K562 (cell line): ENCODE measurements around the gene ZNF774.
"Not testable (repeated sequence)": the region's sequence is repeated elsewhere in the genome, so short reads cannot be mapped to it uniquely, and the experiment has no call there.

Experiments
- EP300 ChIP-seq: IDR thresholded peaks from 2 replicates; pipeline ENCODE4 v1.6.1; 2012; ENCODE audit warnings: low read length, improper control_type of control experiment
- MAFK ChIP-seq: IDR thresholded peaks from 2 replicates; pipeline ENCODE4 v1.6.1; 2011; ENCODE audit warnings: low read length, improper control_type of control experiment
- ZNF354B ChIP-seq: fragments of 250-450 bp; sonication (Bioruptor Pico); IDR thresholded peaks from 2 replicates; pipeline ENCODE4 v1.4.0; 2020
- TF ChIP-seq, protein P1 (sequence below), 3 experiments: IDR thresholded peaks in 2 of 3; conservative IDR thresholded peaks in 1 of 3; 2 replicates each; pipeline ENCODE4 v1.5.1; 2011 to 2012; ENCODE audit warnings: low read length in 3 of 3, mild to moderate bottlenecking in 3 of 3, control low read depth in 2 of 3, improper control_type of control experiment in 1 of 3, inconsistent platforms in 1 of 3, low read depth in 1 of 3, mixed read lengths in 1 of 3, moderate library complexity in 1 of 3; ENCODE audit not compliant: insufficient read depth in 2 of 3
- TF ChIP-seq, protein P2 (sequence below): fragments of 200-400 bp; formaldehyde crosslinking; IDR thresholded peaks from 2 replicates; pipeline ENCODE4 v1.6.1; 2017; ENCODE audit warnings: mild to moderate bottlenecking, low read depth, low read length, moderate library complexity
- TF ChIP-seq, protein P3 (sequence below): sonication (generic); formaldehyde crosslinking; IDR thresholded peaks from 2 replicates; pipeline ENCODE4 v1.8.0; 2023; ENCODE audit warnings: mild to moderate bottlenecking, missing genetic modification reagents

- not testable (repeated sequence) for TF ChIP-seq EP300, MAFK, ZNF354B
- TF ChIP-seq, protein P1, sequence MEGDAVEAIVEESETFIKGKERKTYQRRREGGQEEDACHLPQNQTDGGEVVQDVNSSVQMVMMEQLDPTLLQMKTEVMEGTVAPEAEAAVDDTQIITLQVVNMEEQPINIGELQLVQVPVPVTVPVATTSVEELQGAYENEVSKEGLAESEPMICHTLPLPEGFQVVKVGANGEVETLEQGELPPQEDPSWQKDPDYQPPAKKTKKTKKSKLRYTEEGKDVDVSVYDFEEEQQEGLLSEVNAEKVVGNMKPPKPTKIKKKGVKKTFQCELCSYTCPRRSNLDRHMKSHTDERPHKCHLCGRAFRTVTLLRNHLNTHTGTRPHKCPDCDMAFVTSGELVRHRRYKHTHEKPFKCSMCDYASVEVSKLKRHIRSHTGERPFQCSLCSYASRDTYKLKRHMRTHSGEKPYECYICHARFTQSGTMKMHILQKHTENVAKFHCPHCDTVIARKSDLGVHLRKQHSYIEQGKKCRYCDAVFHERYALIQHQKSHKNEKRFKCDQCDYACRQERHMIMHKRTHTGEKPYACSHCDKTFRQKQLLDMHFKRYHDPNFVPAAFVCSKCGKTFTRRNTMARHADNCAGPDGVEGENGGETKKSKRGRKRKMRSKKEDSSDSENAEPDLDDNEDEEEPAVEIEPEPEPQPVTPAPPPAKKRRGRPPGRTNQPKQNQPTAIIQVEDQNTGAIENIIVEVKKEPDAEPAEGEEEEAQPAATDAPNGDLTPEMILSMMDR (IDR thresholded peaks at IDR 0.05 in 2 of 3, conservative IDR thresholded peaks at IDR 0.05 in 1 of 3; ENCODE audit: insufficient read depth in 2 of 3, low read depth in 1 of 3, low read length in 3 of 3), result not testable (repeated sequence)
- TF ChIP-seq, protein P2, sequence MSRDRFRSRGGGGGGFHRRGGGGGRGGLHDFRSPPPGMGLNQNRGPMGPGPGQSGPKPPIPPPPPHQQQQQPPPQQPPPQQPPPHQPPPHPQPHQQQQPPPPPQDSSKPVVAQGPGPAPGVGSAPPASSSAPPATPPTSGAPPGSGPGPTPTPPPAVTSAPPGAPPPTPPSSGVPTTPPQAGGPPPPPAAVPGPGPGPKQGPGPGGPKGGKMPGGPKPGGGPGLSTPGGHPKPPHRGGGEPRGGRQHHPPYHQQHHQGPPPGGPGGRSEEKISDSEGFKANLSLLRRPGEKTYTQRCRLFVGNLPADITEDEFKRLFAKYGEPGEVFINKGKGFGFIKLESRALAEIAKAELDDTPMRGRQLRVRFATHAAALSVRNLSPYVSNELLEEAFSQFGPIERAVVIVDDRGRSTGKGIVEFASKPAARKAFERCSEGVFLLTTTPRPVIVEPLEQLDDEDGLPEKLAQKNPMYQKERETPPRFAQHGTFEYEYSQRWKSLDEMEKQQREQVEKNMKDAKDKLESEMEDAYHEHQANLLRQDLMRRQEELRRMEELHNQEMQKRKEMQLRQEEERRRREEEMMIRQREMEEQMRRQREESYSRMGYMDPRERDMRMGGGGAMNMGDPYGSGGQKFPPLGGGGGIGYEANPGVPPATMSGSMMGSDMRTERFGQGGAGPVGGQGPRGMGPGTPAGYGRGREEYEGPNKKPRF, result not testable (repeated sequence)
- TF ChIP-seq, protein P3, sequence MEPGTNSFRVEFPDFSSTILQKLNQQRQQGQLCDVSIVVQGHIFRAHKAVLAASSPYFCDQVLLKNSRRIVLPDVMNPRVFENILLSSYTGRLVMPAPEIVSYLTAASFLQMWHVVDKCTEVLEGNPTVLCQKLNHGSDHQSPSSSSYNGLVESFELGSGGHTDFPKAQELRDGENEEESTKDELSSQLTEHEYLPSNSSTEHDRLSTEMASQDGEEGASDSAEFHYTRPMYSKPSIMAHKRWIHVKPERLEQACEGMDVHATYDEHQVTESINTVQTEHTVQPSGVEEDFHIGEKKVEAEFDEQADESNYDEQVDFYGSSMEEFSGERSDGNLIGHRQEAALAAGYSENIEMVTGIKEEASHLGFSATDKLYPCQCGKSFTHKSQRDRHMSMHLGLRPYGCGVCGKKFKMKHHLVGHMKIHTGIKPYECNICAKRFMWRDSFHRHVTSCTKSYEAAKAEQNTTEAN (CRISPR knock-in tag), result not testable (repeated sequence)
Observed at GRCh38 chr15:90305355-90305754, 46.7 kb upstream of the ZNF774 start.
